ENCODE measurements around the gene FAR1. TPM values are rescaled to one million over a fixed set of nuclear protein-coding genes. Genes with fewer than 3 reads are reported as not detected.

The FAR1 gene
- total and polyA plus RNA-seq, 12 donors = 13.7 to 51.0 (median 37.9) TPM

DNA sequence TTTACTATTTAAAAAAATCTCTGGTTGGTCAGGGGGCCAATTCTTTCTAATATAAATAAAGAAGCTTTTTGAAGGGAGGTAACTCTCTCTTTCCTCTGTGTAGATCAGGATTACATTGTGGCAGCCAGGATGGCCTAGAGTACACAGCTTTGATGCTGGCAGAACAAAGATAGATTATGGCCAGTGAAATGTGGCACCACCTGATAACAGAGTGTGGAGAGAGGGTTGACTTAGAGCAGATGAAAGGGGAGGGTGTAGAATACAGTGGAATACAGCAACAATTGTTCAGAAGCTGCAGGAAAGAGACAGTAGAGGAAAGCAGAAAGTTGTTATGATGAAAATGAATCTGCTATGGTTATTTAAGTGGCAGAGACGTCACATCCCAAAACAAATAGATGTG lies 99.0 kb downstream of the FAR1 start:
- WGBS, 4 donors = 78 to 87% (median 85%) methylated on average over 1 of the region's 1 CpG
- H3K36me3 ChIP-seq (replicated peaks in 1 of 2) = no peaks in the 10 kb centered on the region
- H3K27ac ChIP-seq = no peak overlapping the region
- H3K4me3 ChIP-seq = no peak overlapping the region
- intact Hi-C loops (cut with DNase I) = no loop called here
- no peak for DNase-seq
- TF ChIP-seq CTCF (IDR thresholded peaks at IDR 0.05) (no peak), POLR2A (IDR thresholded peaks at IDR 0.05) (no peak)
- no peaks in the 10 kb centered on the region for H3K27me3 ChIP-seq
- no peaks in the 10 kb centered on the region for H3K9me3 ChIP-seq (replicated peaks in 1 of 3)
- H3K4me1 ChIP-seq (replicated peaks in 1 of 2) = no peaks in the 10 kb centered on the region

DNA sequence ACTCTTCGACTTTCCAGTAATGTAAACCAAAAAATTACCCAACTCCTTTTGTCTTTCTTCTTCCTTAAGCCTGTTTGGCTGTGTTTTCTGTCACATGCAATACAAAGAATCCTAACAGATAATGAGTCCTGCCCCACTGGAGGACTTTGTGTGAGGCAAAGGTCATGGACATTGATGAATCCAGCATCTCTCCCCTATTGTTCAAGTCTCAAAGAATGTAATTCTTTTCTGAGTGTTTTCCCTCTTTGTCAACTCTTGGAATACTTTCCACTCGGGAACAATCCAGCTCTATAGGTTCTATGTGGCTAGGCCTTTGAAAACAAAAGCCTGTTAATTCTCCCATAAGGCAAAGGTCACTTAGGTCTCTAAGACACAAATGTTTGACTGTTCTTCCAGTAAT lies 100.7 kb downstream of the FAR1 start:
- Histone ChIP-seq H3K4me1 (replicated peaks in 1 of 2) (no peaks in the 10 kb centered on the region), H3K27ac (no peak overlapping the region), H3K4me3 (no peak overlapping the region), H3K36me3 (replicated peaks in 1 of 2) (no peaks in the 10 kb centered on the region), H3K27me3 (no peaks in the 10 kb centered on the region), H3K9me3 (replicated peaks in 1 of 3) (no peaks in the 10 kb centered on the region)
- no peak for TF ChIP-seq POLR2A (IDR thresholded peaks at IDR 0.05)
- TF ChIP-seq CTCF (IDR thresholded peaks at IDR 0.05) = no peak
- WGBS, 4 donors = 64 to 82% (median 71%) methylated on average over 2 of the region's 2 CpGs
- DNase-seq = no peak
- intact Hi-C loops (cut with DNase I) = no loop called here

GRCh38 chr11:13771151-13771550 lies 102.7 kb downstream of the FAR1 start:
- Histone ChIP-seq H3K36me3 (replicated peaks in 1 of 2) (no peaks in the 10 kb centered on the region), H3K27me3 (no peaks in the 10 kb centered on the region), H3K4me1 (replicated peaks in 1 of 2) (no peaks in the 10 kb centered on the region), H3K27ac (no peak overlapping the region), H3K9me3 (replicated peaks in 1 of 3) (no peaks in the 10 kb centered on the region), H3K4me3 (no peak overlapping the region)
- WGBS, 4 donors = 66 to 78% (median 72%) methylated on average over 3 of the region's 3 CpGs
- intact Hi-C loops (cut with DNase I) = loop anchor here (5.0 kb wide), 1 partner anchor 476 kb away; no protein-coding TSS in a partner anchor
- no peak for DNase-seq
- TF ChIP-seq POLR2A (IDR thresholded peaks at IDR 0.05) = no peak
- no peak for TF ChIP-seq CTCF (IDR thresholded peaks at IDR 0.05)

DNA sequence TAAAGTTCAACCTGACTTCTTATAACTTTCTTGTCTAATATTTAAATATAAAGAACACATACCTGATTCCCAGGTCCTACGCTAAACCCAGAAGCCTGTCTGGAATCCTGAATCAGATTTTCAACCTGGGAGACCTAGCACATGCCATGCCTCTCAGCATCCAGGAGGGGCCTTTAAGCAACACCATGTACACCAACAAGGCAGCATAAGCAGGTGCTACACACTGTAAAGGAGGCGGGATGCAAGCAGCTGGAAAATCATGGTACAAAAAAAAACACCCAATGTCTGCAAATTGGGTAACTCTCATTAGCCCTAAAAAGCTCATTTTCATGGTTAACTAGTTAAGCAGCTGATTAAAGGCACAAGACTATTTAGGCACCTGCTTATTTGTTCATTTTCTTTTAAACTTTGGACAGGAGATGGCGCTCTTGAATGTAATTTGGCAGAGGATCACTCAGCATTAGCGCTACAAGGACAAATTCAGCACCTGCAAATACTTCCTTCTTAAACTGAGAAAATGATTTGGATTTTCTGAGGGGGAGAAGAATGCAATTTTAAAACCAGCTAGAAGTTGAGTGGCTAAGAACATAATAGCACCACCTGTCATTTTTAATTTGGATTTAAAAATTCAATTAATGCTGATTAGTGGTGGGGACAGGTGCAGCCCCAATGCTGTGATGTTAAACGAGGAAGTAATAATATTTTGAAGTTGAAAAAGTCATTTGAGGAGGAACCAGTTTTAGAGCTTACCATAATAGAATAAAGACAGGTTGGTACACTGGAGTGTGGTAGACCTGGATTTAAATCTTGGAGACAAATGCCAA lies 104.0 kb downstream of the FAR1 start:
- intact Hi-C loops (cut with DNase I) = loop anchor here (5.0 kb wide), 1 partner anchor 475 kb away; no protein-coding TSS in a partner anchor
- Histone ChIP-seq H3K27ac (no peak overlapping the region), H3K4me1 (replicated peaks in 1 of 2) (no peaks in the 10 kb centered on the region), H3K9me3 (replicated peaks in 1 of 3) (no peaks in the 10 kb centered on the region), H3K36me3 (replicated peaks in 1 of 2) (no peaks in the 10 kb centered on the region), H3K4me3 (no peak overlapping the region), H3K27me3 (no peaks in the 10 kb centered on the region)
- 22 to 31% (median 23%) methylated on average over 5 of the region's 5 CpGs for whole genome bisulfite sequencing, 4 donors
- DNase-seq = peak in 5 of 7 donors; percentile 13 to 23 (median 21)
- TF ChIP-seq POLR2A (IDR thresholded peaks at IDR 0.05) (no peak), CTCF (IDR thresholded peaks at IDR 0.05) (peak; percentile 37 to 56 (median 47))

Measured in adrenal gland (tissue), 12 donors.